Heart left ventricle (tissue), 13 donors: ENCODE measurements around the gene AFF1.

Source experiments
- POLR2A ChIP-seq, 2 donors: fragments of 450-650 bp; IDR thresholded peaks; one replicate each; pipeline ENCODE4 v1.6.1; 2017; ENCODE audit warnings: antibody characterized with exemption in 2 of 2, mild to moderate bottlenecking in 2 of 2, moderate library complexity in 2 of 2
- TF ChIP-seq, protein P1 (sequence below), 12 donors: fragments of 200-600 bp; sonication (generic) in 4 of 12; IDR thresholded peaks; one replicate each; pipeline versions ENCODE4 v1.5.0 to v1.8.0; 2018 to 2022; ENCODE audit warnings: antibody characterized with exemption in 12 of 12, mild to moderate bottlenecking in 5 of 12
- donor health status: ischemic (EF 13 %, LVEDD 7.1; RV severe dilation, severe dysfunction).
- donor health status: DM: no; HTN: yes; CAD: no.
- donor health status: DM: no; HTN: no; CAD: no.
- donor health status: ischemic (EF 25% LVEDD 6.9; RV normal size, moderate dysfunction).
- donor health status: ischemic (EF 25% LVEDD 5.7; RV mildly dilated, moderate dysfunction).
- donor health status: ischemic (EF 35%, LVEDD 5.7; RV mildly dilated, moderate dysfunction).
- donor health status: nonischemic (EF 11% LVEDD 7.7; RV severe dilation, severe dysfunction).
- donor health status: DM: yes; HTN: yes; CAD: no.
- donor health status: PGD.
- donor health status: ischemic (EF 29% LVEDD 5.4; RV normal size, mild dysfunction).
- donor health status: nonischemic (EF 23%, LVEDD 6.1; RV moderate dilation, normal function).

- TF ChIP-seq, protein P1, sequence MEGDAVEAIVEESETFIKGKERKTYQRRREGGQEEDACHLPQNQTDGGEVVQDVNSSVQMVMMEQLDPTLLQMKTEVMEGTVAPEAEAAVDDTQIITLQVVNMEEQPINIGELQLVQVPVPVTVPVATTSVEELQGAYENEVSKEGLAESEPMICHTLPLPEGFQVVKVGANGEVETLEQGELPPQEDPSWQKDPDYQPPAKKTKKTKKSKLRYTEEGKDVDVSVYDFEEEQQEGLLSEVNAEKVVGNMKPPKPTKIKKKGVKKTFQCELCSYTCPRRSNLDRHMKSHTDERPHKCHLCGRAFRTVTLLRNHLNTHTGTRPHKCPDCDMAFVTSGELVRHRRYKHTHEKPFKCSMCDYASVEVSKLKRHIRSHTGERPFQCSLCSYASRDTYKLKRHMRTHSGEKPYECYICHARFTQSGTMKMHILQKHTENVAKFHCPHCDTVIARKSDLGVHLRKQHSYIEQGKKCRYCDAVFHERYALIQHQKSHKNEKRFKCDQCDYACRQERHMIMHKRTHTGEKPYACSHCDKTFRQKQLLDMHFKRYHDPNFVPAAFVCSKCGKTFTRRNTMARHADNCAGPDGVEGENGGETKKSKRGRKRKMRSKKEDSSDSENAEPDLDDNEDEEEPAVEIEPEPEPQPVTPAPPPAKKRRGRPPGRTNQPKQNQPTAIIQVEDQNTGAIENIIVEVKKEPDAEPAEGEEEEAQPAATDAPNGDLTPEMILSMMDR (IDR thresholded peaks at IDR 0.05) = no peak
- TF ChIP-seq POLR2A (IDR thresholded peaks at IDR 0.05) = no peak
These were observed 177.3 kb downstream of the AFF1 start for GRCh38 chr4:87112063-87112462.
